AG20443 (cell line): Measurements from ENCODE around the gene HMGB4.

Experiments
- DNase-seq: peaks from one replicate; pipeline ENCODE4 v3.0.0; 2012; ENCODE audit warnings: low spot score, mixed read lengths

The HMGB4 gene

GRCh38 chr1:33898406-33898805 lies 34.5 kb downstream of the HMGB4 start:
- DNase-seq = no peak

DNA sequence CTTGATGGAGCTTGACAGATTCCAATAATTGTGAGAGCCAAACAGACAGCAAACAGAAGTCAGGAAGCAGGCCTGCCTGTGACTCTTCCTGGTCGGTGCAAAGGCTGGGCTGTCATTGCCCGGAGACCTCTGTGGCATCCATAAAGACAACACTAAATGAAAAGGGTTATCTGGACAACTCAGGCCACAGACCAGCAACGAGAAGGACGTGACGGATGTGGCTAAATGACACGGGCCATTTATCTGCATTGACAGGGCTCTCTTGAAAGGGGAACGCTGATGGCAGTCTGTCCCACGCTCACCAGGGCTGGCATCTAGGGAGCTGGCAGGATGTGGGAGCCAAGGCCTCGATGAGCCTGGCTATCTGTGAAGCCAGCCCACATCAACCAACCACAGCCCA lies 35.0 kb downstream of the HMGB4 start:
- DNase-seq = no peak

DNA sequence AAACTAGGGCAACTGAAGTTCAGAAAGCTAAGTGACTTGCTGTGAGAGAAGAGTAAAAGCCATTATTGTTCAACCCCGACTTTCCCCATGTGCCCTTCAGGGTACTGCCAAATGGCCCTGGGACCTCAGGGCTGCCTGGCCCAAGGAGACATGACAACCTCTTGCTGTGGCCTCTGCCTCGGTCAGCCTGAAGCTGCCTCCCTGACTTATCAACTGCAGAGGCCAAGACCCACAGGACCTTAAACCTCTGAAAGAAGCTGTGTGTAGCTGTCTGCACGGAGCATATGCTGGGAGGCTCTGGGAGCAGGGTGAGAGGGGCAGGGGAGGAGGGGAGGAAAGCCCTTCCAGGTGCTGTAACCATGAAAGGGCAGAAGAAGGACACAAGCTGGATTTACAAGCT lies 35.9 kb downstream of the HMGB4 start:
- DNase-seq = no peak

- peak; percentile 29 for DNase-seq
Measured at GRCh38 chr1:33902486-33903209, 38.8 kb downstream of the HMGB4 start.

DNA sequence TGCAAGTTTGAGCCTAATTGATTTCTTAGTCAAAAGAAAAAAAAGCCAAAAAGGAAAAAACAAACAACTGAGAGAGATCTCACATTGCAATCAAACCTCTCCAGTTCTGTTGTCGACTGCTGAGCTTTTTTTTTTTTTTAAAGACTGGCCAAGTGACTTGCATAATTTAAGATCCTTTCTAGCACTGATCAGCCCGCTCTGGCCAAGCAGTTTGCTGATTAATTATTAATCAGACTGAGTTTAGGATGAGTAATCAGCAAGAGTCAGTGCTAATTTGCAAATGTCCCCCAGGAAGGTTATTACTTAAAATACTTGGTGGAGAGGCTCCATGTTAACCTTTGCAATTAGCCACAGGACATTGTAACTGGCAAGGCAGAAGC lies 39.3 kb downstream of the HMGB4 start:
- DNase-seq = peak; percentile 48

DNA sequence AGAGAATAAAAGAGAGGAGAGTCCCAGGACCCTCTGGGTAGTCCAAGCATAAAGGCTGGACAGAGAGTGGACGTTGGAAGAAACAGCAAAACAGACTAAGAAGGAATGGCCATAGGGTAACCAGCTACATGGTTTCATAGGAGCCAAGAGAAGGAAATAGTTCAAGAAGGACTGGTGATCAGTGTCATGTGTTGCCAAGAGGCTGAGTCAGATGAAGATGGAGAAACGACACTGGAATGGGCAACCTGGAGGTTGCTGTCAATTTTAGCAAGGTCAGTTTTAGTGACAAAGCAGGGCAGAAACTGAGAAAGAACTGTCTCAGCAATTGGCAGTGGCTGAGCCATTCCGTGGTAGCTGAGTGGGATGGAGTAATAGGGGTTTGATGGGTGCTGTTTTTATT lies 41.4 kb downstream of the HMGB4 start:
- no peak for DNase-seq

GRCh38 chr1:33906156-33906555 lies 42.3 kb downstream of the HMGB4 start:
- no peak for DNase-seq

GRCh38 chr1:33908324-33908956 lies 44.6 kb downstream of the HMGB4 start:
- no peak for DNase-seq
